K562 (cell line): ENCODE measurements around the gene MCAT. TPM values are rescaled to one million over a fixed set of nuclear protein-coding genes. Genes with fewer than 3 reads are reported as not detected.
"Not testable (repeated sequence)": the region's sequence is repeated elsewhere in the genome, so short reads cannot be mapped to it uniquely, and the experiment has no call there.

Source experiments
- ATAC-seq: fragments of 200-7000 bp; cut with Tn5 transposase; 3 replicates; pipeline ENCODE4 v1.9.1; 2020; ENCODE audit warnings: moderate library complexity
- BruUV-seq: library from RNA; stranded (reverse); fragments of 400-500 nt; replicated peaks from 2 replicates; lab custom pipeline; 2021; lab: Mats Ljungman, UMichigan
- CTCF ChIA-PET: fragments of 300-600 bp; formaldehyde crosslinking; extraction: SDS; loops from one replicate; lab custom pipeline; 2021; ENCODE audit warnings: low intra/inter-chr PET ratio; lab: Yijun Ruan, JAX
- POLR2A ChIA-PET: fragments of 300-600, 350-650 bp; sonication (Branson Sonifier 250); formaldehyde crosslinking; extraction: SDS; loops from one replicate; lab custom pipeline; 2021; ENCODE audit warnings: antibody characterized with exemption, inconsistent platforms; lab: Yijun Ruan, JAX
- DNase-seq, 4 experiments: peaks; one replicate each; pipeline versions ENCODE4 v3.0.0 to v3.0.0-alpha.2; 2011 to 2018; ENCODE audit warnings: low spot score in 3 of 4, mixed read lengths in 3 of 4; ENCODE audit errors: extremely low read depth in 1 of 4
- FAIRE-seq: peaks from 2 replicates; lab custom pipeline; 2011; peaks lifted over from hg19 to GRCh38; lab: Jason Lieb, UNC
- H2AFZ ChIP-seq: 2 replicates; pipeline ENCODE4 v1.6.0; 2011; ENCODE audit warnings: low read depth, low read length, control low read depth, inconsistent platforms
- H3K27ac ChIP-seq: fragments of 200-600 bp; 3 replicates; pipeline ENCODE4 v1.8.0; 2011; ENCODE audit warnings: low read depth, mild to moderate bottlenecking, control low read depth, inconsistent platforms, low read length, moderate library complexity, mixed read lengths; ENCODE audit errors: extremely low read depth
- H3K27me3 ChIP-seq, 2 experiments: fragments of 300-600 bp in 1 of 2; 2 replicates in 1 of 2; 3 replicates in 1 of 2; pipeline versions ENCODE4 v1.6.0 to v1.8.0; 2011; ENCODE audit warnings: inconsistent platforms in 2 of 2, low read length in 2 of 2, mild to moderate bottlenecking in 1 of 2, mixed read lengths in 1 of 2, moderate library complexity in 1 of 2; ENCODE audit not compliant: control insufficient read depth in 2 of 2, insufficient read depth in 2 of 2
- H3K36me3 ChIP-seq: fragments of 300-600 bp; 3 replicates; pipeline ENCODE4 v1.8.0; 2011; ENCODE audit warnings: mild to moderate bottlenecking, low read length, inconsistent platforms; ENCODE audit not compliant: control insufficient read depth, insufficient read depth
- H3K4me1 ChIP-seq, 2 experiments: fragments of 200-600 bp in 1 of 2; replicated peaks in 1 of 2; 2 replicates in 1 of 2; 3 replicates in 1 of 2; pipeline versions ENCODE4 v1.5.1 to v1.8.0; 2011; ENCODE audit warnings: inconsistent platforms in 2 of 2, low read length in 2 of 2, mild to moderate bottlenecking in 1 of 2, mixed read lengths in 1 of 2, moderate library complexity in 1 of 2; ENCODE audit not compliant: control insufficient read depth in 2 of 2, insufficient read depth in 2 of 2
- H3K4me2 ChIP-seq: 2 replicates; pipeline ENCODE4 v1.6.1; 2011; ENCODE audit warnings: low read length, control low read depth, inconsistent platforms, mixed read lengths; ENCODE audit not compliant: insufficient read depth
- H3K4me3 ChIP-seq: fragments of 200-600 bp; sonication (generic), shearing (Covaris generic); 2 replicates; pipeline ENCODE4 v1.5.1; 2016; ENCODE audit warnings: control low read depth, inconsistent platforms
- H3K79me2 ChIP-seq: fragments of 200-600 bp; 3 replicates; pipeline ENCODE4 v1.8.0; 2011; ENCODE audit warnings: low read length, inconsistent platforms; ENCODE audit not compliant: control insufficient read depth, insufficient read depth
- H3K9ac ChIP-seq, 2 experiments: 2 replicates each; pipeline versions ENCODE4 v1.6.0 to v1.6.1; 2011; ENCODE audit warnings: low read depth in 2 of 2, low read length in 2 of 2, control low read depth in 1 of 2, inconsistent platforms in 1 of 2, mild to moderate bottlenecking in 1 of 2, mixed read lengths in 1 of 2; ENCODE audit not compliant: insufficient read depth in 1 of 2
- H3K9me1 ChIP-seq: one replicate; pipeline ENCODE4 v1.6.0; 2011; ENCODE audit warnings: inconsistent platforms, mild to moderate bottlenecking, low read length, moderate library complexity; ENCODE audit not compliant: control insufficient read depth, insufficient read depth
- H3K9me3 ChIP-seq: replicated peaks from 2 replicates; pipeline ENCODE4 v1.5.1; 2011; ENCODE audit warnings: low read depth, low read length, inconsistent platforms; ENCODE audit not compliant: control insufficient read depth, insufficient read depth
- H4K20me1 ChIP-seq: replicated peaks from 2 replicates; pipeline ENCODE4 v1.6.1; 2011; ENCODE audit warnings: low read length, inconsistent platforms, mixed read lengths; ENCODE audit not compliant: control insufficient read depth, insufficient read depth
- BCOR ChIP-seq: fragments of 450-650 bp; IDR thresholded peaks from 2 replicates; pipeline ENCODE4 v1.6.1; 2016
- NELFE ChIP-seq: IDR thresholded peaks from 2 replicates; pipeline ENCODE4 v1.6.1; 2011; ENCODE audit warnings: mild to moderate bottlenecking; ENCODE audit not compliant: insufficient read depth, insufficient read length
- POLR2AphosphoS5 ChIP-seq: IDR thresholded peaks from 2 replicates; pipeline ENCODE4 v1.6.1; 2011; ENCODE audit warnings: mild to moderate bottlenecking, low read depth, low read length, moderate library complexity; ENCODE audit not compliant: control insufficient read depth, insufficient read depth
- TAF7 ChIP-seq: fragments of 450-650 bp; IDR thresholded peaks from 2 replicates; pipeline ENCODE4 v1.6.1; 2016; ENCODE audit warnings: missing genetic modification characterization, missing compliant biosample characterization
- ZFP36 ChIP-seq: fragments of 150-350 bp; IDR thresholded peaks from 2 replicates; pipeline ENCODE4 v1.6.1; 2018; ENCODE audit warnings: low read length, low read depth; ENCODE audit not compliant: partially characterized antibody
- ZNF146 ChIP-seq: IDR thresholded peaks from one replicate; pipeline ENCODE4 v1.6.1; 2018; ENCODE audit warnings: missing compliant biosample characterization; ENCODE audit not compliant: unreplicated experiment
- WGBS: fragments of 100-300 bp; shearing (Covaris generic); methylation state at CpG from one replicate; pipeline ENCODE4 v1.1.6; 2016; ENCODE audit warnings: low coverage, mixed read lengths; ENCODE audit not compliant: insufficient coverage; ENCODE audit errors: missing lambda C conversion rate; 5-methylcytosine and 5-hydroxymethylcytosine counted together
- in situ Hi-C: fragments of 300-500 bp; cut with MboI; formaldehyde crosslinking; loops from 4 replicates; pipeline ENCODE4 v1.15.0; 2018; ENCODE audit warnings: inconsistent platforms, mixed read lengths
- intact Hi-C: fragments of 100-400 bp; cut with micrococcal nuclease; formaldehyde crosslinking; loops from 2 replicates; pipeline ENCODE4 v1.14.2; 2022
- polyA plus RNA-seq, 8 experiments: library from polyadenylated mRNA; depleted of rRNA in 4 of 8; stranded (reverse) in 5 of 8; unstranded in 3 of 8; fragments of >200 nt; fragmentation: Nextera tagmentation in 2 of 8; fragmentation: Illumina TruSeq in 1 of 8; extraction: Ambion mirVana in 2 of 8; extraction: Trizol in 1 of 8; gene quantifications; 2 replicates each; pipeline versions ENCODE4 v1.2.1 to v1.2.3, GENCODE V29; 2011 to 2014; ENCODE audit warnings: inconsistent platforms in 1 of 8, missing spikeins in 1 of 8
- total RNA-seq, 7 experiments: library from RNA; depleted of rRNA in 6 of 7; stranded (reverse); fragments of >200 nt in 6 of 7; fragmentation: Illumina TruSeq in 2 of 7; extraction: Trizol in 2 of 7; gene quantifications; 2 replicates each; pipeline versions ENCODE4 v1.2.1 to v1.2.3, GENCODE V29; 2011 to 2021; ENCODE audit warnings: low replicate concordance in 1 of 7

The MCAT gene
- total and polyA plus RNA-seq, 9 of the 15 experiments (the other 6 are each of a cell fraction or from before 2014, with no cell fraction given): 3.3 to 27.8 (median 13.9) TPM

- DNase-seq: no peak
- Histone ChIP-seq H3K27me3 (peaks cover 0 to 3% of the 10 kb centered on the region in 2 experiments; a peak in 2 of 5 replicates), H3K4me2 (no peak overlapping the region), H3K9ac (no peak overlapping the region)
- no TSS peak for BruUV-seq
- CTCF ChIA-PET: no interaction called here
- no peak for ATAC-seq
- TF ChIP-seq ZFP36 (peak; percentile 28), ZNF146 (no peak), NELFE (no peak), POLR2AphosphoS5 (no peak), TAF7 (tag) (no peak)
- TF ChIP-seq, all 486 proteins: peak for 1
- Histone ChIP-seq H4K20me1 (no peaks in the 10 kb centered on the region), H3K79me2 (no peaks in the 10 kb centered on the region), H3K4me1 (peaks cover 20 to 29% of the 10 kb centered on the region in 2 experiments; a peak in 4 of 5 replicates), H2AFZ (no peak overlapping the region), H3K27ac (no peak overlapping the region), H3K4me3 (no peak overlapping the region), H3K36me3 (no peaks in the 10 kb centered on the region), H3K9me3 (no peaks in the 10 kb centered on the region), H3K9me1 (no peaks in the 10 kb centered on the region)
- in situ Hi-C loops (no loop called here), intact Hi-C loops (no loop called here)
- POLR2A ChIA-PET: no interaction called here
- 70% methylated on average over 8 of the region's 8 CpGs for WGBS
- no peak for FAIRE-seq
Observed at GRCh38 chr22:43106302-43106701, 36.9 kb downstream of the MCAT start.

GRCh38 chr22:43104950-43105349 is 38.2 kb downstream of the MCAT start:
- CTCF ChIA-PET, FAIRE-seq, H3K9ac ChIP-seq, BruUV-seq, H3K4me3 ChIP-seq, H3K4me2 ChIP-seq, H4K20me1 ChIP-seq, H3K9me1 ChIP-seq, H2AFZ ChIP-seq, H3K36me3 ChIP-seq, DNase-seq, in situ Hi-C loops, intact Hi-C loops, H3K27me3 ChIP-seq, H3K9me3 ChIP-seq, ATAC-seq, H3K79me2 ChIP-seq: not testable (repeated sequence)
- POLR2A ChIA-PET: interaction anchor here (0.6 kb wide), 2 partner anchors 27 to 1585 kb away, joined by 3 to 4 read pairs; no protein-coding TSS in a partner anchor
- Histone ChIP-seq H3K4me1 (peaks cover 20 to 25% of the 10 kb centered on the region in 2 experiments; a peak in 4 of 5 replicates), H3K27ac (peak overlapping the region; percentile 85; the same call in 1 of the 3 replicates)
- 86% methylated on average over 3 of the region's 3 CpGs for WGBS
- 0 out of 2 replicates have a peak, but pooled peaks have one; percentile 7 for TF ChIP-seq BCOR
